HG03571 (cell line): ENCODE results near the gene MCMBP.
A peak's percentile ranks its signal among the peaks of the same experiment; 100 is the strongest.
"Not testable (repeated sequence)": the region's sequence is repeated elsewhere in the genome, so short reads cannot be mapped to it uniquely, and the experiment has no call there.

ENCODE experiments used
- ATAC-seq: cut with Tn5 transposase; IDR thresholded peaks from one replicate; pipeline ENCODE4 v1.9.1; 2021; ENCODE audit not compliant: unreplicated experiment

The MCMBP gene

DNA sequence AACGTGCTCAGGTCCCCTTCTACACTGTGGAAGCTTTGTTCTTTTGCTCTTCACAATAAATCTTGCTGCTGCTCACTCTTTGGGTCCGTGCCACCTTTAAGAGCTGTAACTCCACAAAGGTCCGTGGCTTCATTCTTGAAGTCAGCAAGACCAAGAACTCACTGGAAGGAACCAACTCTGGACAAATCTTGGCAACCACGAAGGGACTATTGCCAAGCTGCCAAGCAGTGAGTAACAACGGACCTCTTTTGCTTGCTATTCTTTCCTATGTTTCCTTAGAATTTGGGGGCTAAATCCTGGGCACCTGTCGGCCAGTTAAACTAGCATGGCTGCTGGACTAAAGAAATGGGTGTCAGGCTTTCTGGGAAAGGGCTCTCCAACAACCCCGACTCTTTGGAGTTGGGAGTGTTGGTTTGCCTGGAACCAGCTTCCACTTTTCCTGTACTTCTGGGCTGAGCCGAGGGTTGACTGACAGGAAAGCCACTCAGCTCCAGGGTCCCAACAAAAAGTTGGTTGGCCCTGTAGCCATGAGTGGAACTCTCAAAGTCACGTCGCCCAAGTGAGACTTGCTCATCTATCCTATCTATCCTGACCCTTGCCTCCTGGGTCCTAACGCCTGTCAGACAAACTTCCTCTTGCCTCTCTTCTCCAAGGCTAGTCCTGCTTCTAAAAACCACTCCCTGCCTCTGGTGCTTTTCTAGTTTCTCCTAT lies 11.4 kb upstream of the MCMBP start:
- ATAC-seq = not testable (repeated sequence)

DNA sequence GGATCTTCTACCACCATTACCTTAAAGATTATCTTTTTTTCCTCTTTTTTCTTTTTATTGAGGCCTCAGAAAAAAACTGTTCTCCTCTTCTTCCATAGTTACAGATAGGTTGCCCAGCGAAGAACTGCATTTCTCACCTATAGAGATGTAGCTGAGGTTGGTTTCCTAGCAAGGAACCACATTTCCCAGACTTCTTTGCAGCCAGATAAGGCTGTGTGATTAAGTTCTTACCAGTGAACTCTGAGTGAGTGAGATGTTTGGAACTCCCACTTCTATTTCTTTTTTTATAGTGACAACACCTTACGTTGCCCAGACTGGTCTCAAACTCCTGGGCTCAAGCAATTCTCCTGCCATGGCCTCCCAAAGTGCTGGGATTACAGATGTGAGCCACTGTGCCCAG lies 5.9 kb upstream of the MCMBP start:
- no peak for ATAC-seq

DNA sequence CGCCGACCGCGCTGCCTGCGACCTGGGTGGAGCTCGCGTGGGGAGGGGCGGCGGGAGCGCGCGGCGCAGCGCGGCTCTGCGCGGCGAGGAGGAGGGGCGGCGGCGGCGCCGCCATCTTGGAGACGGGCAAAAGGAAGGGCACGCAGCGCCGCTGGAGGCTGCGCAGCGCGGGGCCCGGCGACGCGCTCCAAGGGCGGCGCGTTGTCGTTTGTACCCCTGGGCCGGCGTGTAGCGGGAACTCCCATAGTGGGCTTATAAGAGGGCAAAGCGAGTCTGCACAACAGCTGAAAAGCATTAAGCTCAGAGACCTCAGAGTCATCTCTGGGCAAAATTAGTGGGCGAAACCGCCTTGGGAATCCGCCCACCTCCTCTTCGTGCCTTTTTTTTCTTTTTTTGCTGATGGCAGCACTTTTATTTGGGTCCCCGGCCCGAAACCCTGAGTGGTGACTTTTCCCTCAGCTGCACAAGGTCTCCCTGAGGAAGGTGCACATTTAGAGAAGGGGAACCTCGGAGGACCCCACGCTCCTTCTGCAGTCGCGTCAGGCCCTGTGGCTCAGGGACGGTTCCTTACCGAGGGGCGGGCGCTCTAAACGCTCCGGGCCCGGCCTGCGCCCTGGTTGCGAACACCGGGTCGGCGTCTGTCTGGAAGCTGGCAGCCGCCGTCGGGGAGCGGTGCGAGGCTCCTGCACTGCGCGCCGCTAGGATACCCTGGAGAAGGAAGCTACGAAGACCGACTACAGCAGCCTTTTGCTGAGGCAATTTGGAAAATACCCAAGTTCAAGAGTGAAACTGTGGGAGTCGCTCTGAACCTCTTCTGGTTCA lies 428 bp upstream of the MCMBP start:
- peak; percentile 88 for ATAC-seq

DNA sequence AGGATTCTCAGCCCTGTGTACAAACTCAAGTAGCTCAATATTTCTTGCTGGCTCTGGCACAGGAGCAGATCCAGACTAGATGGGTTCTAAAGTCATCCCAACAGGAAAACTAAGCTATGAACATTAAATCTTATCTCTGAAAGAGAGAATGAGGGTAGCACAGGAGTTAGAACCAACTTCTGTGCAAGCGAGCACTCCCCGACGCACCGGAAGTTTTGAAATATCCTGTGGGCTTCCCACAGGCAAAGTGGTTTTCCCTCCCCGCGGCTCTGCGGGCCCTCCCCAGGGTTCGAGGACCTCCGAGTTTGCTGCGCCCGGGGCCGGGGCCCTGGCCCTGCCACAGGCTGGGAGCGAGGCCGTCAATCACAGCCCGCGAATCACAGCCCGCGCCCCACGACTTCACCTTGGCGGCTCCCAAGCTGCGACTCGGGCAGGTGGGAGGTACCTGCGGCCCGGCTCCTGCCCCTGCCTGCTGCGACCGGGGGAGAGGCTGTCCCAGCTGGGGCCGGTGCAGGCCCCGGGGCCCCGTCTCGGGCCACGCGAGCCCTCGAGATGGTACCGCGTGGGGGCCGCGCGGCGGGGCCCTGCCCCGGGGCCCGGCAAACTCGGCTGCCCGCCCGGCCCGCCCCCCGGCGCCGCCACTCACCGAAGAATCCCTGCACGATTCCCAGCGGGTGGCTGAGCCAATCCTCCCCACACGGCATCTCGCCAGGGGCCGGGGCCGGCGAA lies 598 bp downstream of the MCMBP start:
- ATAC-seq = peak; percentile 41

DNA sequence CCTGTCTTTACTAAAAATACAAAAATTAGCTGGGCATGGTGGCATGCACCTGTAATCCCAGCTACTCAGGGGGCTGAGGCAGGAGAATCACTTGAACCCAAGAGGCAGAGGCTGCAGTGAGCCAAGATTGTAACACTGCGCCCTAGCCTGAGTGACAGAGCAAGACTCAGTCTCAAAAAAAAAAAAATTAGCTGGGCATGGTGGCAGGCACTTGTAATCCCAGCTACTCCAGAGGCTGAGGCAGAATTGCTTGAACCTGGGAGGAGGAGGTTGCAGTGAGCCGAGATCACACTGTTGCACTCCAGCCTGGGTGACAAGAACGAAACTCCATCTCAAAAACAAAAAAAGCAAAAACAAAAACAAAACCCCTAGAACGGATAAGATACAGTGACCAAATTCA lies 3.2 kb downstream of the MCMBP start:
- ATAC-seq = not testable (repeated sequence)

DNA sequence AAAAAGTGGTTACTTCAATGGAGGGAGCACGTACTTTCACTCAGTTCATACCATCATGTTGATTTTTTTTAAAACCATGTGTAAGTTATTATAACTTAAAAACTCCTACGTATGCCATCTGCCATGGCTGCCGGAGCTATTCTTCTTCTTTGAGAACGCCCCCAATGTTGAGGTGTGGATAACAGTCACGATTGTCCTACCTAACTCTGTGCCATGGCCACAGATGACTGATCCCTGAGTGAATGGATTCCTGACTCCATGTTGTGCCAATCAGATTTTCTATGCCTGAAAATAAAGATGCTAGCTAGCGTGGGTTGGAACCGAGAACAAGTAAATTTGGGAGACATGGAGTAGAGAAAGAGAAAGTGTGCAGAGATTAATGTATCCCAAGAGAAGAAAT lies 5.3 kb downstream of the MCMBP start:
- ATAC-seq = no peak

DNA sequence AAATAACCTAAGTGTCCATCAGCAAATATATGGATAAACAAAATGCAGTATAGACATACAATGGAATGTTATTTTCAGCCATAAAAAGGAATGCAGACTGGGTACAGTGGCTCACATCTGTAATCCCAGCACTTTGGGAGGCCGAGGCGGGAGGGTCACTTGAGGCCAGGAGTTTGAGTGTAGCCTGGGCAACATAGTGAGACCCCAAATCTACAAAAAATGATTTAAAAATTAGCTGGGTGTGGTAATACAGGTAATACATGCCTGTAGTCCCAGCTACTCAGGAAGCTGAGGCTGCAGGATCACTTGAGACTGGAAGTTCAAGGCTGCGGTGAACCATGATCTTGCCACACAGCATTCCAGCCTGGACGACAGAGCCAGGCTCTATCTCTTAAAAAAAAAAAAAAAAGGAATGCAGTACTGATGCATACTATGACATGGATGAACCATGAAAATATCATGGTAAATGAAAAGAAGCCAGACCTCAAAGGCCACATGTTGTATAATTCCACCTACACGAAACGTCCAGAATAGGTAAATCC lies 6.9 kb downstream of the MCMBP start:
- no peak for ATAC-seq

DNA sequence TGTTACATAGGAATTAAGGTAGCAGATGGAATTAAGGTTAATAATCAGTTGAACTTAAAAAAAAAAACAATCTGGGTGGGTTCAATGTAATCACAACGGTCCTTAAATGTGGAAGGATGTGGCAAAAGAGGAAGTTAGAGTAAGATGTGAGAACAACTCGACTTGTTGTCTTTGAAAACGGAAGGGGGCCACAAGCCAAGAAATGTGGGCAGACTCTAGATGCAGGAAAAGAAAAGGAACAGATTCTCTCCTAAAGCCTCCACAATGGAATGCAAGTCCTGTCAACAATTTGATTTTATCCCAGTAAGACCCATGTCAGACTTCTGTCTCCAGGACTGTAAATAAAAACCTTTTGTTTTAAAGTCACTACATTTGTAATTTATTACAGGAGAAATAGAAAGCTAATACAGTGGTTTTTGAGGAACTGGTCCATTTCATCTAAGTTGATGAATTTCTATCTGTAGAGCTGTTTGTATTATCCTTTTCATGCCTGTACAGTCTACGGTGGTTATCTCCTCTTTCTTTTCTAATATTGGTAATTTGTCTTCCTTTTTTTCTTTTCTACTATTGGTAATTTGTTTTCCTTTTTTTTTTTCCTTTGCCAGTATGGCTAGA lies 8.6 kb downstream of the MCMBP start:
- ATAC-seq = no peak

DNA sequence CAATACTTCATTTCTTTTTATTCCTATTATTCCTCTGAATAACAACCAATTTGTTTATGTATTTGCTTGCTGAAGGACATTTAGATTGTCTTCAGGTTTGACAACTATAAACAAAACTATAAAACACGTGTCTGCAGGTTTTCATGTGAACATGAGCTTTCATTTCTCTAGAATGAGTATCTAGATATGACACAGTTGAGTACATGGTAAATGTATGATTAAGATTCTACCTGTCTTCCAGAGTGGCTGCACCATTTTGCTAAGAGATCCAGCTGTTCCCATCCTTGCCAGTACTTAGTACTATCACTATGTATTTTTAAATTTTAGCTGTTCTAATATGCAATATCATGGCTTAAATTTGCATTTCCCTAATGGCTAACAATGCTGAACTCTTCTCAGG lies 10.1 kb downstream of the MCMBP start:
- ATAC-seq = no peak

DNA sequence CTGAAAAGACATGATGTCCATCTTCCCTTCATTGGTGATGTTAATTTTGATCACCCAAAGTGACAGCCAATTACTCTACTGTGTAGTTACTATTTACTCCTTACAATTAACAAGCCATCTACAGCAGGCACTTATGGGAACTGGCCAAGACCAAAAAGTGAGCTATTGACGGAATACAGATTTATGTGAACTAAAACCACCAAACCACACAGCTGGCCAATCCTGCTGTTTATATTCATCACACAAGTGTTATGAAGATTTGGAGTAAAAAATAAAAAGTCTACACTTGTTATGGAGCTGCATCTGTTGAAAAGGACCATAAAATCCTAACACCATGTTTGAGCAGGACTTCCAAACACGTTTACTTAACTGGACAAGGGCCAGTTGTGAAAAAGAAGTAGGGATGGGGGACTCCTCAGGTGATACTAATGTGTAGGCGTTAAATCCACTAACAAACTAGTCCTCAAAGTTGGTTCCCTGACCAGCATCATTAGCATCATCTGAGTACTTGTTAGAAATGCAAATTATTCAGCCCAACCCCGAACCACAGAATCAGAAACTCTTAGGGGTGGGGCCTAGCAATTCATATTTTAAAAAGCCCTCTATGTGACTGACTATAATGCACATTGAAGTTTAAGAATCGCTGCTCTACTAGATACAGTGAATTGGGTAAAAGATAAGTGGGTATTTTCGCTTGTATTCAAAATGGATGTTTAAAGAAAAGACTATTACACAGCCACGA lies 11.6 kb downstream of the MCMBP start:
- ATAC-seq = no peak

DNA sequence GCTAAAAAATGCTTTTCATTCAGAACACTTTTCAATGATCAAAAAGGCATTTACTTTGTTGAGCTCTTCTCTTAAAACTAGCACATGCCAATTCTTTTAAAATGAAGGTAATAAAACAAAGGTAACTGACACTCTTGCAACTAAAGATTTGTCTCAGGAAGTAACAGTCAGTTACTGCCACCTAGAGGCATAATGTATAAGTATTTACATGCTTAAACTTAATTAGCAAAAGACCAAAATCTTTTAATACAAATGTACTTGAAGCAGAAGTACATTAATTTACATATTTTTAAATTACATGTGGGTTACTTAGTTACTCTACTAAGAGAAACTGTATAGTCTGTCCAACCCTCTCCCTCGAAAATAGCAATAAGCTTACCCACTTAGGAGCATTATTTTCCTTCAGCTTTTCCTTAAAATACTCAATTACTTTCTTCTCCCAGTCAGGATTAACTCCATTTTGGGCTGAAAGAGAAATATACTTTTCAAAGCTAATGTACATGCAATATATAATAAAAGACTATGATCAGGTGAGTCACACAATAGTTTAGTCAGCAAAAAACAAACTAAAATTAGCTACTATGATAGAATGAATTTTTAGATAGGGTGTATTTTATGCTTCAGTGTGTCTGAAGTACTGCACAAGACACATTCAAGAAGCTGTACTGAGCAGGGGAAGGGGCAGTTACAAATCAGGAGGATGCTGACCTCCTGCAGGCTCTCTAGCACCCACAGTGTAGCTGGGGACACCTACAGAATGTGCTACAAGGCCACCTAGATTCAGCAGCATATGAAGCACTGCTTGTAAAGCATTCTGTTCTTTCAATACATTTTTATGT lies 13.0 kb downstream of the MCMBP start:
- no peak for ATAC-seq

DNA sequence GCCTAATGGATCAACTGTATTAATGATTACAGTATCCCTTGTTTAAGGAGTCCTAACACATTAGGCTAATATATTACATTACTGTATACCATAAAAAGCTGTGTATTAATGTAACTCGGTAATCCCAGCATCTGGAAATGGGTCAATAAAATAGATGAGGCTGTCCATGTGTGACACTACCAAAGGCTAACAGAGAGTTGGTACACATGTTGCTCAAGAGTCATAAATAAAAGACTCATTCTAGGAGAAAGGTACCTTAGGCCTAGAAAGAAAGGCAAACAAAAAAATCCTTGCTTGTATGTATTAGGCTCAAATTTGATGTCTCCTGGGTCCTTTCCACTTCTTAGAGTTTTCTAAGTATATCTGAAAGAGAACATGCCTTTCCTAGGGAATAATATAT lies 14.6 kb downstream of the MCMBP start:
- no peak for ATAC-seq

DNA sequence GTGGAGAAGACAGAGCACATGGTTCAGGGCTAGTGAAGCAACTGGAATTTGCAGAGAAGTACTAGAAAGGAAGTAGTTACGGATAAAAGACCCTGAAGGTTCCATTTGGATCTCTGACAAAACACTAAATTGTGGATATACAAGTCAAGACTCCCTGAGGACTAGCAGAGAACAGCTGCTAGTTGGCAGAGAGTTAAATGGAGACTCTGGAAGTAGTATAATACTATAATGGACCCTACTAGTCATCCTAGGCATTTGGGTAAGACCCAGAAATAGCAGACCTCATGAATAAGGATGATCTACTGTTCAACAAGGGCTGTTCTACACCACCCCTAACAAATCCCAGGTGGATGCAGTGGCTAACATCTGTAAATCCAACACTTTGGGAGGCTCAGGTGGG lies 19.1 kb downstream of the MCMBP start:
- no peak for ATAC-seq

DNA sequence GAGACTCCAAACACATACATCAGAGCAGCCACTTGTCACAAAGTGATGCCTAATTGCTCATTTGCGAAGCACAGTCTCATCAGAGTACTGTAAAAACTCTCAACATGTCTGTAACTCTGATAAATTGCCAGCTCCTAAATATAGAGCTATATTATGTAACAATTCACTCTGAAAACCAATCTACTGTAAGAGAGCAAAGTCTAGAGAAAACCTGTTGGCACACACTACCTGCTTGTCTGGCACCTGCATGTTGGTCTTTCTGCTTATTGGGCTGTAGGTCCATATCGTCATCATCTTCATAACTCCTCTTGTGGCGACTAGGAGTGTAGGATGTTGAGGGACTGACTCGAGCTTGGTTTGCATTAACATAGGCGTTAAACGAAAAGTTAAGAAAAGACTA lies 19.8 kb downstream of the MCMBP start:
- no peak for ATAC-seq

DNA sequence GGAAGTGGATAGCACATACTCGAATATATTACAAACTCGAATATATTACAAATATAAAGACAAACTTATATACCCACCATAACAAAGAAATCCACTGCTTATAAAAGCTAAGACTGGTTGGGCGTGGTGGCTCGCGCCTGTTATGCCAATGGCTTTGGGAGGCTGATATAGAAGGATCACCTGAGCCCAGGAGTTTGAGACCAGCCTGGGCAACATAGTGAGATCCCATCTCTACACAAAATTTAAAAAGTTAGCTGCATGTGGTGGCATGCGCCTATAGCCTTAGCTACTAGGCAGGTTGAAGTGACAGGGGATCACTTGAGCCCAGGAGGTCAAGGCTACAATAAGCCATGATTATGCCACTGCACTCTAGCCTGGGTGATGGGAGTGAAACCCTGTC lies 20.4 kb downstream of the MCMBP start:
- ATAC-seq = no peak

DNA sequence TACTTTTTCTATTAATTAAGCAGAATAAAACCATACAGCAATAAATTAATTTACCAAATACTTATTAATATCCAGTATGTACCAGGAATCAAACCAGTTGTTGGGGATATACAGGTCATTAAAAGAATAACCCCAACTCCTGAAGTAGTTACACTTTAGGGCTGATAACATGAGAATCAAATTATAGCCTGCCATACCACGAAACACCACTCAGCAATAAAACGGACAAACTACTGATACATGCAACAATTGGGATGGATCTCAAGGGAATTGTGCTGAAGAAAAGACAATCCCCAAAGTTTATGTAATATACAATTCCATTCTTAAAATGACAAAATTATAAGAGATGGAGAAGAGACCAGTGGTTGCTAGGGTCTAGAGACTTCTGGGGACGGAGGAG lies 22.7 kb downstream of the MCMBP start:
- ATAC-seq = no peak

DNA sequence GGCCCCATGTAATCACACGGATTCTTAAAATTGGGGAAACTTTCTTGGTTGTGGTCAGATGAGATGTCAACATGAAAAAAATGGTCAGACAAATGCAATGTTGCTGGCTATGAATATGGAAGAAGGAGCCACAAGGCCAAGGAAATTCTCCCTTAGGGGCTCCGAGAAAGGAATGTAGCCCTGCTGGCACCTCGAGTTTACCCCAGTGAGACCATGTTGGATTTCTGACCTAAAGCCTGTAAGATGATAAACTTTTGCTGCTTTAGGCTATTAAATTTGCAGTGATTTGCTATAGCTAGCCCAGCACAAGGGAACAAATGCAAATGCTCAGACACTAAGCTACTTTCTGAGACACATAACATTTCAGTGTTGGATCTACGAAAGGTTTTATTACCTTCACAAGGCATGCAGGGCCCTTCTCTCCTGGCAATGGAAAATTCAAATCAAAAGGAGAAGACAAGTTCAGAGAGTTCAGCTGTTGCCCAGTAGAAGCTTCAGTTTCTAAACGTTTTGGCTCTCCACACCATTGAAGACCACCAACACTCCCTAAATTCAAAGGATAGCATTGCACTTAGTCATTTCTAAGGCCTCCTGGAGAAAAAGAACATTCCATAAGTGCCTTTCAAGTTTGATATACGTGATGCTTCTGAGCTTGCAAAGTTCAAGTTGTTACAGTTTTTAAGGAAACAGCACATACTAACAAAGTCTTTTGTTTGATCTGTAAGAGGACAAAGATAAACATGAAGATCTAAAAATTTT lies 23.4 kb downstream of the MCMBP start:
- ATAC-seq = no peak

DNA sequence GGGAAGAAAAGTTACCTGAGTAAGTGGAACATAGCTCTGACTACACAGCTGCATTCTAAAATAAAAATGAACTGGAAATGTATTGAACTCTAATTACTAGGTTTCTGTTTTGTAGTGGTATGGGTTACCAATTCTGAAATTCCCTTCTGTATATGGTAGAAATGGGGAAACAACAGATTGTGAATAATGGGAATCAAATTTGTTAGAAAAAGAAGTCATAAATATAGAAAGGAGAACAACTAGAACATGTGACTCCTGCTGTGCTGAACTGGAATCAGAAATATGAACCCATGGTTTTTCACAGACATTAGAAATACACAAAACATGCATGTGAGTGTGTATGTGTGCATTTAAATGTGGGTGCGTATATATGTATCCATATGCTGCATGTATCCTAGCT lies 27.0 kb downstream of the MCMBP start:
- ATAC-seq = no peak

DNA sequence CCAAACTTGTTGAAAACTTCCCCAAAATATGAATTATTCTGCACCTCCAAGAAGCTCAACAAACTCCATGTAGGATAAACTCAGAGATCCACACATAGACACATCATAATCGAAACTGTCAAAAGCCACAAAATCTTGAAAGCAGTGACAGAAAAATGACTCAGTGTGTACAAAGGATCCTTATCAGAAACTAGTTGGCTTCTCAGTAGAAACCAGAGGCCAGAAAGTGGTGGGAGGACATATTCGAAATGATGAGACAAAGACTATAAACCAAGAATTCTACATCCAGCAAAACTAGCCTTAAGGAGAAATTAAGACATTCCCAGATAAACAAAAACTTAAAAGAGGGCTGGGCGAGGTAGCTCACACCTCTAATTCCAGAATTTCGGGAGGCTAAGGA lies 38.5 kb downstream of the MCMBP start:
- ATAC-seq = no peak
